Measurements from ENCODE around the gene OSGIN1.
A peak's percentile ranks its signal among the peaks of the same experiment; 100 is the strongest.

Gene OSGIN1

GRCh38 chr16:83952940-83953795 lies at the start of gene OSGIN1:
Gene OSGIN1 (plus strand): TSS chr16:83953240. CDS start chr16:83957672, 4,432 bp downstream.
- DNase-seq (ENCODE audit: low spot score): peak; percentile 81

GRCh38 chr16:83903751-83904150 lies 49.3 kb upstream of the OSGIN1 start:
- no peak for DNase-seq (ENCODE audit: low spot score)

GRCh38 chr16:83906683-83907082 lies 46.4 kb upstream of the OSGIN1 start:
- no peak for DNase-seq (ENCODE audit: low spot score)

- DNase-seq (ENCODE audit: low spot score): no peak
Measured at GRCh38 chr16:83907111-83907510, 45.9 kb upstream of the OSGIN1 start.

- DNase-seq (ENCODE audit: low spot score): no peak
Measured at GRCh38 chr16:83907631-83908250, 45.3 kb upstream of the OSGIN1 start.

- no peak for DNase-seq (ENCODE audit: low spot score)
Measured at GRCh38 chr16:83908798-83909197, 44.2 kb upstream of the OSGIN1 start.

- no peak for DNase-seq (ENCODE audit: low spot score)
Measured at GRCh38 chr16:83911290-83911689, 41.8 kb upstream of the OSGIN1 start.

GRCh38 chr16:83912519-83913244 lies 40.4 kb upstream of the OSGIN1 start:
- DNase-seq (ENCODE audit: low spot score): no peak

GRCh38 chr16:83913245-83913633 lies 39.8 kb upstream of the OSGIN1 start:
- DNase-seq (ENCODE audit: low spot score): no peak

- no peak for DNase-seq (ENCODE audit: low spot score)
Measured at GRCh38 chr16:83914091-83914710, 38.8 kb upstream of the OSGIN1 start.

- DNase-seq (ENCODE audit: low spot score): no peak
Measured at GRCh38 chr16:83915081-83915480, 38.0 kb upstream of the OSGIN1 start.

GRCh38 chr16:83915491-83915890 lies 37.5 kb upstream of the OSGIN1 start:
- no peak for DNase-seq (ENCODE audit: low spot score)

GRCh38 chr16:83917152-83918120 lies 35.6 kb upstream of the OSGIN1 start:
- DNase-seq (ENCODE audit: low spot score): no peak

GRCh38 chr16:83920894-83921491 lies 32.0 kb upstream of the OSGIN1 start:
- no peak for DNase-seq (ENCODE audit: low spot score)

GRCh38 chr16:83923581-83924365 lies 29.3 kb upstream of the OSGIN1 start:
- no peak for DNase-seq (ENCODE audit: low spot score)

- DNase-seq (ENCODE audit: low spot score): no peak
Measured at GRCh38 chr16:83924686-83925085, 28.4 kb upstream of the OSGIN1 start.

- DNase-seq (ENCODE audit: low spot score): no peak
Measured at GRCh38 chr16:83925095-83925905, 27.7 kb upstream of the OSGIN1 start.

- DNase-seq (ENCODE audit: low spot score): no peak
Measured at GRCh38 chr16:83925957-83926725, 26.9 kb upstream of the OSGIN1 start.

Data from left forelimb (tissue), 1 donor.